OCI-LY7 (cell line): ENCODE data around the gene ADPRM. TPM values are rescaled to one million over a fixed set of nuclear protein-coding genes. Genes with fewer than 3 reads are reported as not detected.
"Not testable (repeated sequence)": the region's sequence is repeated elsewhere in the genome, so short reads cannot be mapped to it uniquely, and the experiment has no call there.

Experiments used
- BruUV-seq: library from RNA; stranded (reverse); fragments of 400-500 nt; replicated peaks from 2 replicates; lab custom pipeline; 2021; lab: Mats Ljungman, UMichigan
- CTCF ChIA-PET: fragments of 300-600 bp; sonication (Branson Sonifier 250); formaldehyde crosslinking; loops from one replicate; lab custom pipeline; 2022; ENCODE audit warnings: antibody characterized with exemption; ENCODE audit not compliant: unreplicated experiment; lab: Charles Lee
- POLR2A ChIA-PET: fragments of 300-600 bp; sonication (Branson Sonifier 250); formaldehyde crosslinking; loops from one replicate; lab custom pipeline; 2022; ENCODE audit warnings: antibody characterized with exemption; lab: Charles Lee
- DNase-seq: peaks from one replicate; pipeline ENCODE4 v3.0.0-alpha.2; 2015; ENCODE audit warnings: low spot score
- H2AFZ ChIP-seq: fragments of 200-600 bp; sonication (generic), shearing (Covaris generic); 2 replicates; pipeline ENCODE4 v1.6.1; 2014; ENCODE audit warnings: mild to moderate bottlenecking, antibody characterized with exemption, low read length, moderate library complexity
- H3K27ac ChIP-seq: fragments of 200-600 bp; sonication (generic); 2 replicates; pipeline ENCODE4 v1.5.1; 2014; ENCODE audit warnings: mixed run types, low read depth, mild to moderate bottlenecking, moderate library complexity, low read length, inconsistent platforms; ENCODE audit not compliant: poor library complexity, severe bottlenecking
- H3K36me3 ChIP-seq: fragments of 200-600 bp; sonication (generic); 2 replicates; pipeline ENCODE4 v1.6.1; 2014; ENCODE audit warnings: mild to moderate bottlenecking, antibody characterized with exemption, low read length, moderate library complexity, mixed read lengths; ENCODE audit not compliant: insufficient read depth
- H3K4me1 ChIP-seq: fragments of 200-600 bp; sonication (generic); 2 replicates; pipeline ENCODE4 v1.5.1; 2014; ENCODE audit warnings: mild to moderate bottlenecking, low read length; ENCODE audit not compliant: insufficient read depth, poor library complexity, severe bottlenecking
- H3K4me2 ChIP-seq: fragments of 200-600 bp; sonication (generic); 2 replicates; pipeline ENCODE4 v1.6.1; 2014; ENCODE audit warnings: mild to moderate bottlenecking, low read length
- H3K4me3 ChIP-seq: fragments of 200-600 bp; sonication (generic); 2 replicates; pipeline ENCODE4 v1.5.1; 2014; ENCODE audit warnings: mild to moderate bottlenecking, low read depth, low read length; ENCODE audit not compliant: poor library complexity, severe bottlenecking
- H3K79me2 ChIP-seq: fragments of 200-600 bp; sonication (generic); 2 replicates; pipeline ENCODE4 v1.6.1; 2016; ENCODE audit warnings: low read depth, mild to moderate bottlenecking, low read length, moderate library complexity, mixed read lengths; ENCODE audit not compliant: insufficient read depth
- H3K9me2 ChIP-seq: fragments of 200-600 bp; sonication (generic); 2 replicates; pipeline ENCODE4 v1.6.1; 2016; ENCODE audit warnings: mild to moderate bottlenecking, low read length, mixed read lengths; ENCODE audit not compliant: insufficient read depth
- H3K9me3 ChIP-seq: fragments of 200-600 bp; sonication (generic); 2 replicates; pipeline ENCODE4 v1.6.1; 2014; ENCODE audit warnings: mild to moderate bottlenecking, mixed run types, low read length, mixed read lengths
- H4K20me1 ChIP-seq: fragments of 200-600 bp; sonication (generic); 2 replicates; pipeline ENCODE4 v1.6.1; 2014; ENCODE audit warnings: mild to moderate bottlenecking, antibody characterized with exemption, low read length, moderate library complexity, mixed read lengths; ENCODE audit not compliant: insufficient read depth
- CTCF ChIP-seq: fragments of 200-600 bp; sonication (generic); conservative IDR thresholded peaks from 2 replicates; pipeline ENCODE4 v1.5.1; 2014; ENCODE audit warnings: mild to moderate bottlenecking, antibody characterized with exemption, low read length, moderate library complexity, mixed read lengths
- EZH2phosphoT487 ChIP-seq: fragments of 200-600 bp; sonication (generic); IDR thresholded peaks from 2 replicates; pipeline ENCODE4 v1.6.1; 2018; ENCODE audit warnings: low read depth, borderline replicate concordance, mild to moderate bottlenecking, mixed run types, antibody characterized with exemption, low read length, moderate library complexity, mixed read lengths
- intact Hi-C: fragments of 100-400 bp; cut with micrococcal nuclease; formaldehyde crosslinking; loops from one replicate; pipeline ENCODE4 v1.10.0; 2022; ENCODE audit not compliant: unreplicated experiment
- total RNA-seq, 2 experiments: library from RNA; depleted of rRNA in 1 of 2; stranded (reverse); fragments of >200 nt in 1 of 2; shearing (Covaris generic) in 1 of 2; gene quantifications; 2 replicates each; pipeline ENCODE4 v1.2.3, GENCODE V29; 2014 to 2022

Gene ADPRM
- total RNA-seq, 2 experiments from 2014 or later, result 5.5 to 7.0 TPM

- peaks cover 4% of the 10 kb centered on the region; the same call in 1 of the 2 replicates for H4K20me1 ChIP-seq
- no TSS peak for BruUV-seq
- no peak overlapping the region for H3K27ac ChIP-seq
- DNase-seq, result no peak
- CTCF ChIA-PET, result no interaction called here
- no peaks in the 10 kb centered on the region for H3K9me2 ChIP-seq
- TF ChIP-seq CTCF (no peak), EZH2phosphoT487 (no peak)
- intact Hi-C loops, result loop anchor here (5.0 kb wide), 1 partner anchor 50 kb away; no protein-coding TSS in a partner anchor
- no peak overlapping the region for H3K4me2 ChIP-seq
- H3K36me3 ChIP-seq, result peaks cover 98% of the 10 kb centered on the region
- H3K4me1 ChIP-seq, result no peaks in the 10 kb centered on the region
- no peaks in the 10 kb centered on the region for H3K9me3 ChIP-seq
- no peak overlapping the region for H3K4me3 ChIP-seq
- POLR2A ChIA-PET, result interaction anchor here (0.8 kb wide), 1 partner anchor 11 kb away, joined by 3 read pairs; no protein-coding TSS in a partner anchor
- peaks cover 4% of the 10 kb centered on the region; the same call in 1 of the 2 replicates for H3K79me2 ChIP-seq
- H2AFZ ChIP-seq, result no peak overlapping the region
These were observed 15.4 kb upstream of the ADPRM start for GRCh38 chr17:10681866-10682446.

DNA sequence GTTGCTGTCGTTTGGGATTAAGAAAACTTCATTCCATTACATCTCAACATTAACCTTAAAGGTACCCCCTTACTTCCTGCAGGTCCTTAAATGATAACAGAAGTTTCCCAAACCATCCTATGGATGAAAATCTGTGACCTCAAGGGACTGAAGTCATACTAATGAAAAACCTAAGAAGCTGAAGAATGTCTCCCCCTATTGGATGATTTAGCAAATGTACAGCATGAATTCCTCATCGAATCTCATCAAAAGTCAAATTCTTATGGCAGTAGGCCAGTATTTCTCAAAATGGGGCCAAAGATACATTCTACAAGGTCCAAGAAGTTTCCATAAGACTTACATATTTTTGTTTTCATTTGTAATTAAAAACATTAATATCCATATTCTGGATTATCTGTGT, 13.5 kb upstream of the ADPRM start:
- Histone ChIP-seq H2AFZ (no peak overlapping the region), H3K4me2 (no peak overlapping the region), H3K9me2 (no peaks in the 10 kb centered on the region), H3K36me3 (peaks cover 97% of the 10 kb centered on the region), H3K4me1 (no peaks in the 10 kb centered on the region), H3K9me3 (no peaks in the 10 kb centered on the region), H3K79me2 (peaks cover 21% of the 10 kb centered on the region; the same call in 1 of the 2 replicates), H3K4me3 (no peak overlapping the region), H3K27ac (no peak overlapping the region), H4K20me1 (peaks cover 4% of the 10 kb centered on the region; the same call in 1 of the 2 replicates)
- POLR2A ChIA-PET, result interaction anchor here (0.7 kb wide), 1 partner anchor 9 kb away, joined by 3 read pairs; no protein-coding TSS in a partner anchor
- TF ChIP-seq EZH2phosphoT487, result no peak
- TF ChIP-seq CTCF, result peak; percentile 81
- no TSS peak for BruUV-seq
- peak; percentile 33 for DNase-seq
- intact Hi-C loops, result loop anchor here (5.0 kb wide), 1 partner anchor 52 kb away; no protein-coding TSS in a partner anchor
- CTCF ChIA-PET, result no interaction called here

- DNase-seq, result no peak
- Histone ChIP-seq H3K4me1 (peaks cover 6% of the 10 kb centered on the region), H3K9me3 (no peaks in the 10 kb centered on the region), H4K20me1 (peaks cover 17% of the 10 kb centered on the region), H3K4me3 (no peak overlapping the region), H3K4me2 (no peak overlapping the region), H2AFZ (no peak overlapping the region), H3K27ac (no peak overlapping the region), H3K79me2 (peaks cover 46% of the 10 kb centered on the region), H3K9me2 (no peaks in the 10 kb centered on the region), H3K36me3 (peaks cover 98% of the 10 kb centered on the region)
- intact Hi-C loops, result no loop called here
- POLR2A ChIA-PET, result interaction anchor here (0.6 kb wide), 1 partner anchor 9 kb away, joined by 4 read pairs; no protein-coding TSS in a partner anchor
- BruUV-seq, result no TSS peak
- CTCF ChIA-PET, result no interaction called here
- TF ChIP-seq CTCF (no peak), EZH2phosphoT487 (no peak)
These were observed 9.9 kb upstream of the ADPRM start for GRCh38 chr17:10687499-10687898.

DNA sequence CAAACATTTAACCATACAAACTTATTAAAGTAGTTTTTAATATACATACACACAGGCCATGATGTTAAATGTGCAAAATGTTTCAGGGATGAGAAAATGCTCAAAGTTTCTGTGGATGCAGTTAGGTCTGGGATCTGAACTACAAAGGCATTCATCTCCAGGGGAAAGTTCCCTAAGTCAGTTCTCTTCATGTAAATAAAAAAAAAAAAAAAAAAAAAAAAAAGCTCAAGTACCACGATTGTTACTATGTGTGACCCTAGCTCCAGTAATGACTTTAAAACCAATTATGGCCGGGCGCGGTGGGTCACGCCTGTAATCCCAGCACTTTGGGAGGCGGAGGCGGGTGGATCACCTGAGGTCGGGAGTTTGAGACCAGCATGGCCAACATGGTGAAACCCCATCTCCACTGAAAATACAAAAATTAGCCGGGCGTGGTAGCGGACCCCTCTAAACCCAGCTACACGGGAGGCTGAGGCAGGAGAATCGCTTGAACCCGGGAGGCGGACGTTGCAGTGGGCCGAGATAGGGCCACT, 1.5 kb upstream of the ADPRM start:
- BruUV-seq, H3K9me2 ChIP-seq, CTCF ChIA-PET, H2AFZ ChIP-seq, DNase-seq, intact Hi-C loops, H3K27ac ChIP-seq, H3K9me3 ChIP-seq: not testable (repeated sequence)
- Histone ChIP-seq H3K4me2 (peak overlapping the region; percentile 88), H3K4me3 (peak overlapping the region; percentile 95), H4K20me1 (peaks cover 16% of the 10 kb centered on the region; the same call in 1 of the 2 replicates), H3K79me2 (peaks cover 68% of the 10 kb centered on the region), H3K36me3 (peaks cover 47% of the 10 kb centered on the region), H3K4me1 (peaks cover 27% of the 10 kb centered on the region)
- POLR2A ChIA-PET, result interaction anchor here (0.7 to 1.1 kb wide), 2 partner anchors 23 to 456 kb away, joined by 3 read pairs; no protein-coding TSS in a partner anchor
